HPDE6-E6E7 (cell line): ENCODE data around the gene HMMR.
"Not testable (repeated sequence)": the region's sequence is repeated elsewhere in the genome, so short reads cannot be mapped to it uniquely, and the experiment has no call there.

Experiments used
- DNase-seq: peaks from one replicate; pipeline ENCODE4 v3.0.0; 2011; ENCODE audit warnings: missing footprints; ENCODE audit errors: extremely low spot score

HMMR gene

DNA sequence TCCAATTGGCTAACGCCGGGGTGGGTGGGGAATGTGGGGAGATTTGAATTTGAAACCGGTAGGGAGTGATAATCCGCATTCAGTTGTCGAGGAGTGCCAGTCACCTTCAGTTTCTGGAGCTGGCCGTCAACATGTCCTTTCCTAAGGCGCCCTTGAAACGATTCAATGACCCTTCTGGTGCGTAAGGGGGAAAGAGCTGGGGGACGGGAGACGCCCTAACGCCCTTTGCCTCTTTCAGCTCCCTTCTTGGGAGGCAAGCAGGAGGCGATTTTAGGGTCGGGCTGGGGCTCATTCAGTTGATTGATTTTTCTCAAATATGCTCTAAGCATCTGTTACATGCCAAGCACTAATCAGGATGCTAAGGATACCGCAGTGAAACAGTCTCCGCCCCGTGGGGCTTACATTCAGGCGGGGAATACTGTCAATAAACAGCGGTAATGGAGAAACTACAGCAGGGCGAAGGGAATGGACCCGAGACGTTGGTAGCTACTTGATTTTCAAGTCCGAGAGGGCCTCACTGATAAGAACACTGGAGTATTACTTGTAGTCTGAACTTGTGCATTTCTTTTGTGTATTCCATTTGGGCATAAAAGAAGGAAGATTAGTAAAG is at the start of gene HMMR:
TSS of gene HMMR (plus strand) at position 71 of the 610 bp plus-strand sequence. CDS start at position 132, 61 bp downstream.
- DNase-seq, result no peak

DNA sequence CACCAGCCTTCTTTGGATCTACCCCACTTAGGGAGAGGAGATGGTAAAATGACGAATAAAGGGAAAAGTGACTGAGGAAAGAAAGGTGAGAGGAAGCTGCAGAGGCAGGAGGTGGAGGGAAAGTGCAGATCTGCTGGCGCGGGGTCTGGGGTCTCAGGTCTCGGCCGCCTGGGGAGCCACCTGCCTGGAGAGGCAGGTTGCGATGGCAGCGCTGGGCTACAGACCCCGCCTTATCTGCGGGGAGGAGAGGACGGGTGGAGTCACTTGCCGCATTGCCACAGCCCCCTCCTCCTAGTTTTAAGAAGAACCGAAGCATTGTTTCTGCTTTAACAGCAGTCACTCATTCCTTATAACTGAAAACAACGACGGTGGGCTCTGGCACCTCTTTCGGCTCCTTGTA is 44.8 kb upstream of the HMMR start:
- not testable (repeated sequence) for DNase-seq

DNA sequence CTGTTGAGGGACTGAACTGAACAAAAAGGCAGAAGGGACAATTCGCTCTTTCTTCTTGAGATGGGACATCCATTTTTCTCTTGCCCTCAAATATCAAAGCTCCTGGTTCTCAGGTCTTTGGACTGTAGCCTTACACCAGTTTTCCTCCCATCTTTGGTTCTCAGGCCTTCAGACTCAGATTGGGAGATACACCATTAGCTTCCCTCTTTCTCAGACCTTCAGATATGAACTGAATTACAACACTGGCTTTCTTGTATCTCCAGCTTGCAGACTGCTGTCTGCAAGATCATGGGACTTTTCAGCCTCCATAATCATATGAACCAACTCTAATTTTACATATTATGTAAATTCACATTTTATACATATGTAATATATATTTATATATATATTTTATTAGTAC is 35.6 kb upstream of the HMMR start:
- no peak for DNase-seq

- not testable (repeated sequence) for DNase-seq
Measured at GRCh38 chr5:163426128-163426527, 34.3 kb upstream of the HMMR start.

DNA sequence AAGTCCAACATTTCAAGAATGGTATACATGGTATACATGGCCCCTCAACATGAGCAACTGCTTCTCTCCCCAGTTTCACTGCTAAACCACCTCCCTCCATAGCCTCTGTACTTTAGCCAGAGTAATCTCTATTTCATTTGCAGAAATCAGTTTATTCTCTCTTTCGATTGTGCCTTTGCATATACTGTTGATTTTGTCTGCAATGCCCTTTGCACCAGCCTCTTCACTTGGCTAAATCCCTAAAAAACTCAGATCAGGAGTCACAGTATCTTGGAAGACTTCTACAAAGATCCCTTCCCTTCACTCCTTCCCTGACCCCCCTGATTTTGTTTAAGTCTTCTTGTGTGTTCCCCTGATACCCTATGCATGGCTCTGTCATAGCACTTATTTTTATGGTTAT is 27.9 kb upstream of the HMMR start:
- DNase-seq, result no peak

GRCh38 chr5:163433271-163433670 is 27.2 kb upstream of the HMMR start:
- no peak for DNase-seq

GRCh38 chr5:163434401-163434866 is 26.0 kb upstream of the HMMR start:
- peak; percentile 17 for DNase-seq

DNA sequence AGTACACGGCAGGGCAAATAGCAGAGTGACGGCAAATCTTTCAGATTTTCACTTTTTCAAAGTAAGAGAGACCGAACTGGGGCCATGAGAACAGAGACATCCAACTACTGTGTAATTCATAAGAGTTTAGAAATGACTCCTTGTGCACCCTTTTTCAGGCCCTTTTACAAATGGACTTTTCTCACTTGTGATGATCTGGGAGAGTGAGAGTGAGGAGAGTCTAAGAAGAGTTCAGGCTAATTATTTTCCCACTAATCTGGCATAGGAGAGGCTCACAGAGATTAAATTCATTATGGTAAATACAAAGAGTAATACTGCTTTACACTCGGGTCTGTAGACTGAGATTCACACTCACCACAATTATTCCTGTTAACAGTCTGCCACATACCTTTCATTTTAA is 23.9 kb upstream of the HMMR start:
- no peak for DNase-seq

DNA sequence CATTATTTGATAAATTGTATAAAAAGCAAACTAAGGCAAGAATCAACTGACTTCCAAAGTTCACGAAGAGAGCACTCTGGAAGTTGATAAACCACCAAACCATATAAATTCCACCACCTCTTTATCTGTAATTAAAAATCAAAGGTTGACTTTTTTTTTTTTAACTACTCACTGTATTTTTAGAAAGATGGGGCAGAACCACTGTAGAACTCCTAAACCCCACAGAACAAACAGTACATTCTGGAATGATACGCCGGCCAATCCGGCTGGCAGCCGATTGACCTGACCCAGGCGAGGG is 23.5 kb upstream of the HMMR start:
- no peak for DNase-seq

GRCh38 chr5:163437309-163438182 is 22.9 kb upstream of the HMMR start, which contains the start of gene CCNG1:
Gene CCNG1 (plus strand): TSS chr5:163437595. CDS start chr5:163439257, 1,662 bp downstream.
- DNase-seq, result peak; percentile 95

DNA sequence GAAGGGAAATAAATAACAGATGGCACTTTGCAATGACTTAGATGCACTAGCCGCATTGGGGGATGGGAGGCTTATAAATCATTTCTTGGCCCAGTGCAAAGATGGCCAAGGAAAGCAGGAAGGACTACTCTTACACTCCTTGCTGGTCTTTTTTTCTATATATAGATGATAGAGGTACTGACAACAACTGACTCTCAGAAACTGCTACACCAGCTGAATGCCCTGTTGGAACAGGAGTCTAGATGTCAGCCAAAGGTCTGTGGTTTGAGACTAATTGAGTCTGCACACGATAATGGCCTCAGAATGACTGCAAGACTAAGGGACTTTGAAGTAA is 21.4 kb upstream of the HMMR start:
- DNase-seq, result no peak

DNA sequence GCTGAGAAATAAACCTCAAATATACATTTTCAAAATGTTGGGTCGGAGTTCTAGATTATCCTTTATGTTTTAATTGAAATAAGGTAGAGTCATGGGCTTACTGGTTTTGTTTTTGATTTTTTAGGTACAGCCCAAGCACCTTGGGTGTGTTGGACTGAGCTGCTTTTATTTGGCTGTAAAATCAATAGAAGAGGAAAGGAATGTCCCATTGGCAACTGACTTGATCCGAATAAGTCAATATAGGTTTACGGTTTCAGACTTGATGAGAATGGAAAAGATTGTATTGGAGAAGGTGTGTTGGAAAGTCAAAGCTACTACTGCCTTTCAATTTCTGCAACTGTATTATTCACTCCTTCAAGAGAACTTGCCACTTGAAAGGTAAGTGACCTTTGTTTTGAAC is 19.5 kb upstream of the HMMR start:
- DNase-seq, result no peak

- no peak for DNase-seq
Measured at GRCh38 chr5:163444526-163444925, 15.9 kb upstream of the HMMR start.

DNA sequence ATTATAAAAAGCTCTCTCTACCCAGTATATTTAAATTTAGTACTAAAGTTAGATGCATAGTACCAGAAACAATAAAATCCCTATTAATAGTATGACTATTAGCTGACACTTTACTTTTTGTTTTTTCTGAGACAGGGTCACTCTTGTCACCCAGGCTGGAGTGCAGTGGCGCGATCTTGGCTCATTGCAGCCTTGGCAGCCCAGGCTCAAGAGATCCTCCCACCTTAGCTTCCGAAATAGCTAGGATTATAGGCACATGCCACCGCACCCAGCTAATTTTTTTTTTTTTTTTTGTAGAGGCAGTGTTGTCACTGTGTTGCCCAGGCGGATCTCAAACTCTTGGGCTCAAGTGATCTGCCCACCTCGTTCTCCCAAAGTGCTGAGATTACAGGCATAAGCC is 15.1 kb upstream of the HMMR start:
- DNase-seq, result no peak

- no peak for DNase-seq
Measured at GRCh38 chr5:163447191-163447590, 13.2 kb upstream of the HMMR start.

DNA sequence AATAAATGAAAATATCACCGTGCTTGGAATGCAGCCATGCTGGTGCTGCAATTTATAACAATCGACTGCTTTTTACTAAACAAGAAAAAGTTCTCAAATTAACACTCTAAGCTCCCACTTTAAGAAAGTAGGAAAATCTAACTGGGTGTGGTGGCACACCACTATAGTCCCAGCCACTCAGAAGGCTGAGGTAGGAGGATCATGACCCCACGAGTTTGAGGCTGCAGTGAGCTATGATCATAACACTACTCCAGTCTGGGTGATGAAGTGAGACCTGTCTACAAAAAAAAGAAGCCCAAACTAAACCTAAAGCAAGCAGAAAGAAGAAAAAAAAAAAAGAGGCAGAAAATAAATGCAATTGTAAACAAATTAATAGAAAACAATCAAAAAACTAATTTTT is 12.6 kb upstream of the HMMR start:
- DNase-seq, result no peak

GRCh38 chr5:163448491-163448890 is 11.9 kb upstream of the HMMR start:
- no peak for DNase-seq

DNA sequence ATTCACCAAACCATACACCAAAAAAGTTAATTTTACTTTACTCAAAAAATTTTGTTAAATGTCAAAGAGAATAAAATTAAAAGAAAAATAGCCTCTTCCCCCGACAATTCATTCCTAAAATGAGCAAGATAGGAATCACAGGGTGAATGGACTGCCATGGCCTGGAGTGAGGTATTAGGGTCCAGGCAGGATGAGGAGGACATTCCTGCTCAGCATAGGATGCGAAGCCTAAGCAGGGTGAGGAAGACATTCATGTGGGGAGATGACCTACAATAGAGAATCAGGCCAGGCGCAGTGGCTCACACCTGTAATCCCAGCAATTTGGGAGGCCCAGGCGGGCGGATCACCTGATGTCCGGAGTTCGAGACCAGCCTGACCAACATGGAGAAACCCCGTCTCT is 8.9 kb upstream of the HMMR start:
- DNase-seq, result no peak

- no peak for DNase-seq
Measured at GRCh38 chr5:163453705-163454104, 6.7 kb upstream of the HMMR start.

DNA sequence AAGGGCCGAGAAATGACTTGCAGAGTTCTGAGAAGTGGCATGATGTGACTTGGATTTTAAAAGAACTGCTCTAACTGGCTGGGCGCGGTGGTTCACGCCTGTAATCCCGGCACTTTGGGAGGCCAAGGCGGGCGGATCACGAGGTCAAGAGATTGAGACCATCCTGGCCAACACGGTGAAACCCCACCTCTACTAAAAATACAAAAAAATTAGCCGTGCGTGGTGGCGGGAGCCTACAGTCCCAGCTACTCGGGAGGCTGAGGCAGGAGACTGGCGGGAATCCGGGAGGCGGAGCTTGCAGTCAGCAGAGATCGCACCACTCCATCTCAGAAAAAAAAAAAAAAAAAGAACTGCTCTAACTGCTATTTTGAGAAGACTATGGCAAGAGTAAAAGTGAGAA is 5.0 kb upstream of the HMMR start:
- DNase-seq, result not testable (repeated sequence)

GRCh38 chr5:163456029-163456589 is 4.3 kb upstream of the HMMR start:
- no peak for DNase-seq

DNA sequence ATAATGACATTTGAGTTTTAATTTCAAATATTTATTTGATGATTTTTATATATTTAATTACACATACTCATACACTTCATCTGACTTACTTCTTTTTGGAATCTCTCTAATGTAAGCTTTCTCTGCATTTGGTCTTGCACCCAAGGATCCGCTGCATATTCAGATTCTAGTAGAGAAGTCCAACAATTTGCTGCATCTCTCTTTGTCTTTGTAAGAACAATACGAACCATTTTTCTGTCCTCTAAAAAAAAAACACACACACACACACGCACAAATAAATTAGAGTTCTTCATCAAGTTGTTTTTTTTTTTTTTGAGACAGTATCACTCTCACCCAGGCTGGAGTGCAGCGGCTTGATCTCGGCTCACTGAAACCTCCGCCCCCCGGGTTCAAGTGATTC is 3.6 kb upstream of the HMMR start:
- DNase-seq, result no peak

GRCh38 chr5:163458778-163459385 is 1.6 kb upstream of the HMMR start:
- no peak for DNase-seq
